RWPE1 (cell line): Measurements from ENCODE around the gene GART.

Experiments used
- CTCF ChIA-PET: fragments of 350-600 bp; sonication (Branson Sonifier 250); formaldehyde crosslinking; extraction: SDS; loops from one replicate; lab custom pipeline; 2021; lab: Yijun Ruan, JAX
- POLR2A ChIA-PET: fragments of 400-600 bp; formaldehyde crosslinking; extraction: SDS; loops from one replicate; lab custom pipeline; 2020; ENCODE audit warnings: antibody characterized with exemption; ENCODE audit not compliant: low non-redundant PET; lab: Yijun Ruan, JAX
- DNase-seq: peaks from one replicate; pipeline ENCODE4 v3.0.0; 2012; ENCODE audit warnings: low spot score
- H3K27ac ChIP-seq: fragments of 450-650 bp; 2 replicates; pipeline ENCODE4 v1.5.1; 2017
- CTCF ChIP-seq: fragments of 450-650 bp; conservative IDR thresholded peaks from 2 replicates; pipeline ENCODE4 v1.5.1; 2017; ENCODE audit warnings: low read depth, mild to moderate bottlenecking

The GART gene

GRCh38 chr21:33541756-33542639 lies at the start of gene GART:
Gene GART (minus strand): TSS chr21:33542117. CDS start chr21:33539315, 2,802 bp downstream.
- H3K27ac ChIP-seq: peak within 1 kb of the TSS; percentile 98
- ChIA-PET CTCF (no interaction called here), POLR2A (no interaction called here)
- TF ChIP-seq CTCF: no peak
- peak; percentile 77 for DNase-seq

GRCh38 chr21:33588485-33589335 lies 46.8 kb upstream of the GART start, which contains the start of gene DONSON:
Gene DONSON (minus strand): TSS chr21:33588684. CDS start chr21:33588641, 43 bp downstream.
- peak within 1 kb of the TSS; percentile 82 for H3K27ac ChIP-seq
- CTCF ChIA-PET: interaction anchor here (0.7 to 2.4 kb wide), 3 partner anchors 9 to 17 kb away, joined by 3 to 15 read pairs (median 3); no protein-coding TSS in a partner anchor
- DNase-seq: peak; percentile 96
- TF ChIP-seq CTCF: no peak
- POLR2A ChIA-PET: interaction anchor here (1.3 kb wide), 2 partner anchors 46 to 109 kb away, joined by 3 to 4 read pairs; partner anchors contain the start of genes SON and TMEM50B

DNA sequence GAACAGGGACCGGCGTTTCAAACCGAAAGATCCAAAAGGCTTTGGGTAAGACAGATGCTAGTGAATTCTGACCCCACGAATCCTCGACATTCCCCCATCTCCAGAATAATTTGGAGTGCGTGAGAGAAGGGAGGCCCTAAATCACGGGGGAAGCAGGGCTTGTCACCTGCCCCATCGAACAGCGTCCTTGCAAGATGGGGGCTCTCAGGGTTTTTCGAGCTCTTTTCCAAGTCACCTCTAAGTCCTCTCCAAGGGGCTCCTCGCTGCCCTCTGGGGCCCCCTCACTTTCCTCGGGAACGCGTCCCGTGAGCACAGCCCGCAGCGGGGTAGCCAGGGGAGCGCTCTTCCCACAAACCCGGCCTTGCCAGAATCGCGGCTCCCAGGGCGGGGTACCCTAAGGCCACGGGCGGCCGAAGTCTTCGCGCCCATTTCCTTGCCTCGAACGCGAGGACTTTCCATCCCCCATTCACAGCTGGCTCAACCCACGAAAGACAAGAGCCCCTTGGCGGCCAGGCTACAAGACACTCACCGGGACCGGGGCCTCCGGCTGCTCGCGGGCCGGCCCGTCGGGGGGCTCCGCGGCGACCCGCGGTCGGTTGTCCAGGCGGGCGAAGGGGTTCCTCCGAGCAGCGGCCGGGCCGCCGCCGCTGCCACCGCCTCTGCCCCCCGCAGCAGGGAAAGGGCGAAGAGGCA lies 46.0 kb upstream of the GART start:
- ChIA-PET POLR2A (interaction anchor here (0.6 to 1.3 kb wide), 3 partner anchors 26 to 108 kb away, joined by 3 to 4 read pairs (median 4); partner anchors contain the start of genes SON and TMEM50B), CTCF (interaction anchor here (0.7 to 2.4 kb wide), 3 partner anchors 9 to 18 kb away, joined by 3 to 15 read pairs (median 3); no protein-coding TSS in a partner anchor)
- DNase-seq: peak; percentile 34
- H3K27ac ChIP-seq: peak overlapping the region; percentile 82
- no peak for TF ChIP-seq CTCF

- DNase-seq: no peak
- no peak for TF ChIP-seq CTCF
- POLR2A ChIA-PET: no interaction called here
- CTCF ChIA-PET: no interaction called here
- no peak overlapping the region for H3K27ac ChIP-seq
Observed at GRCh38 chr21:33586927-33587326, 45.0 kb upstream of the GART start.

DNA sequence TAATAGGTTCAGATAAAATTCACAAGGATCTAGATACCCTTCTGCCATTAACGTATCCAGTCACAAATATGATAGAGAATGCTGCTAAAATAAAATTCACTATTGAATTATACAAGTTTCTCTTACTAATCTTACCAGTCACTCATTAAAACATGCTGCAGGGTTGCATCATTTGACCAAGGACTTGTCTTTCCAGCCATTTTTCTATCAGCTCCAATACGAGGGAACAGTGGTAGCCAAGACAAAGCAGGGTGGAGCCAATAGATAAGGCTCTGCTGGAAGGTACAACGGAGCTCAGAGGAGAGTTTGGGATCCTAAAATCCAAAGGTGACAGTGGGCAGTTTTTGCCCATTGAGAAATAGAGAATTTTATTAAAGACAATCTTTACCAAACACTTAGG lies 42.5 kb upstream of the GART start:
- no peak for DNase-seq
- H3K27ac ChIP-seq: no peak overlapping the region
- CTCF ChIA-PET: interaction anchor here (2.9 kb wide), 1 partner anchor 21 kb away, joined by 13 read pairs; no protein-coding TSS in a partner anchor
- TF ChIP-seq CTCF: no peak
- POLR2A ChIA-PET: no interaction called here
